Activated naive CD4-positive, alpha-beta T cell treated with anti-CD3 and anti-CD28 coated beads, Interleukin-2, amount 10 ng/mL, durations not matched to agents 7 days and 5 days (primary cell): ENCODE measurements around the gene MYDGF.
A peak's percentile ranks its signal among the peaks of the same experiment; 100 is the strongest.
"Not testable (repeated sequence)": the region's sequence is repeated elsewhere in the genome, so short reads cannot be mapped to it uniquely, and the experiment has no call there.

Source experiments
- CTCF ChIA-PET: fragments of 350-600 bp; sonication (Branson Sonifier 250); formaldehyde crosslinking; loops from one replicate; lab custom pipeline; 2021; ENCODE audit warnings: antibody characterized with exemption; lab: Charles Lee
- DNase-seq: peaks from one replicate; pipeline ENCODE4 v3.0.0-alpha.2; 2020
- H3K27ac Mint-ChIP-seq: one replicate; pipeline ENCODE4 v1.8.0; 2021; ENCODE audit warnings: mild to moderate bottlenecking, moderate library complexity, mixed read lengths
- H3K27me3 Mint-ChIP-seq: one replicate; pipeline ENCODE4 v1.8.0; 2021; ENCODE audit warnings: mild to moderate bottlenecking, mixed read lengths
- H3K36me3 Mint-ChIP-seq: one replicate; pipeline ENCODE4 v1.8.0; 2021; ENCODE audit warnings: mixed read lengths
- H3K4me1 Mint-ChIP-seq: one replicate; pipeline ENCODE4 v1.8.0; 2021; ENCODE audit warnings: mixed read lengths
- H3K4me3 Mint-ChIP-seq: one replicate; pipeline ENCODE4 v1.8.0; 2021; ENCODE audit warnings: mild to moderate bottlenecking, moderate library complexity, mixed read lengths
- H3K9me3 Mint-ChIP-seq: one replicate; pipeline ENCODE4 v1.8.0; 2021; ENCODE audit warnings: mixed read lengths

Gene MYDGF

GRCh38 chr19:4692251-4693077, 22.3 kb upstream of the MYDGF start:
- Mint-ChIP-seq H3K27ac (peak overlapping the region; percentile 28), H3K4me3 (no peak overlapping the region), H3K4me1 (no peaks in the 10 kb centered on the region), H3K36me3 (peaks cover 35% of the 10 kb centered on the region), H3K9me3 (no peaks in the 10 kb centered on the region), H3K27me3 (no peaks in the 10 kb centered on the region)
- no peak for DNase-seq
- CTCF ChIA-PET = no interaction called here

GRCh38 chr19:4691373-4691772, 21.2 kb upstream of the MYDGF start:
- no peaks in the 10 kb centered on the region for H3K4me1 Mint-ChIP-seq
- peaks cover 36% of the 10 kb centered on the region for H3K36me3 Mint-ChIP-seq
- DNase-seq = no peak
- H3K9me3 Mint-ChIP-seq = no peaks in the 10 kb centered on the region
- CTCF ChIA-PET = no interaction called here
- H3K4me3 Mint-ChIP-seq = no peak overlapping the region
- no peak overlapping the region for H3K27ac Mint-ChIP-seq
- H3K27me3 Mint-ChIP-seq = no peaks in the 10 kb centered on the region

- Mint-ChIP-seq H3K4me1 (no peaks in the 10 kb centered on the region), H3K4me3 (no peak overlapping the region), H3K27ac (peak overlapping the region; percentile 17), H3K9me3 (no peaks in the 10 kb centered on the region), H3K36me3 (peaks cover 32% of the 10 kb centered on the region), H3K27me3 (no peaks in the 10 kb centered on the region)
- CTCF ChIA-PET = no interaction called here
- DNase-seq = no peak
Measured at GRCh38 chr19:4690361-4690760, 20.2 kb upstream of the MYDGF start.

- Mint-ChIP-seq H3K4me1 (no peaks in the 10 kb centered on the region), H3K27me3 (no peaks in the 10 kb centered on the region), H3K27ac (no peak overlapping the region), H3K4me3 (no peak overlapping the region), H3K36me3 (peaks cover 27% of the 10 kb centered on the region), H3K9me3 (no peaks in the 10 kb centered on the region)
- CTCF ChIA-PET = no interaction called here
- DNase-seq = no peak
Measured at GRCh38 chr19:4689403-4689802, 19.3 kb upstream of the MYDGF start.

- no peaks in the 10 kb centered on the region for H3K27me3 Mint-ChIP-seq
- DNase-seq = no peak
- no peak overlapping the region for H3K27ac Mint-ChIP-seq
- peaks cover 26% of the 10 kb centered on the region for H3K36me3 Mint-ChIP-seq
- H3K4me1 Mint-ChIP-seq = no peaks in the 10 kb centered on the region
- H3K9me3 Mint-ChIP-seq = no peaks in the 10 kb centered on the region
- no peak overlapping the region for H3K4me3 Mint-ChIP-seq
- CTCF ChIA-PET = no interaction called here
Measured at GRCh38 chr19:4688587-4688986, 18.4 kb upstream of the MYDGF start.

GRCh38 chr19:4687396-4687795, 17.3 kb upstream of the MYDGF start:
- Mint-ChIP-seq H3K9me3 (no peaks in the 10 kb centered on the region), H3K4me1 (no peaks in the 10 kb centered on the region), H3K36me3 (peaks cover 23% of the 10 kb centered on the region), H3K27ac (no peak overlapping the region), H3K27me3 (no peaks in the 10 kb centered on the region), H3K4me3 (no peak overlapping the region)
- DNase-seq = no peak
- CTCF ChIA-PET = no interaction called here

- DNase-seq = no peak
- Mint-ChIP-seq H3K9me3 (no peaks in the 10 kb centered on the region), H3K4me3 (no peak overlapping the region), H3K27ac (no peak overlapping the region), H3K36me3 (peaks cover 22% of the 10 kb centered on the region), H3K27me3 (no peaks in the 10 kb centered on the region), H3K4me1 (no peaks in the 10 kb centered on the region)
- CTCF ChIA-PET = no interaction called here
Measured at GRCh38 chr19:4686700-4687099, 16.6 kb upstream of the MYDGF start.

- no peak overlapping the region for H3K4me3 Mint-ChIP-seq
- H3K36me3 Mint-ChIP-seq = peaks cover 17% of the 10 kb centered on the region
Measured at GRCh38 chr19:4684312-4685095, 14.4 kb upstream of the MYDGF start.

GRCh38 chr19:4682417-4683200, 12.5 kb upstream of the MYDGF start:
- Mint-ChIP-seq H3K36me3 (peaks cover 24% of the 10 kb centered on the region), H3K4me1 (no peaks in the 10 kb centered on the region), H3K4me3 (no peak overlapping the region), H3K9me3 (no peaks in the 10 kb centered on the region), H3K27ac (no peak overlapping the region), H3K27me3 (no peaks in the 10 kb centered on the region)
- CTCF ChIA-PET = no interaction called here
- no peak for DNase-seq

More at GRCh38 chr19:4684312-4685095, 14.4 kb upstream of the MYDGF start:
- Mint-ChIP-seq H3K27me3 (no peaks in the 10 kb centered on the region), H3K9me3 (no peaks in the 10 kb centered on the region), H3K4me1 (no peaks in the 10 kb centered on the region), H3K27ac (peak overlapping the region; percentile 33)
- DNase-seq = no peak
- CTCF ChIA-PET = no interaction called here

- not testable (repeated sequence) for H3K9me3 Mint-ChIP-seq, H3K27ac Mint-ChIP-seq, H3K4me1 Mint-ChIP-seq, H3K27me3 Mint-ChIP-seq, DNase-seq, H3K4me3 Mint-ChIP-seq
- CTCF ChIA-PET = interaction anchor here (0.7 kb wide), 1 partner anchor 113 kb away, joined by 3 read pairs; no protein-coding TSS in a partner anchor
- peaks cover 28% of the 10 kb centered on the region for H3K36me3 Mint-ChIP-seq
Measured at GRCh38 chr19:4680021-4680420, 9.9 kb upstream of the MYDGF start.

GRCh38 chr19:4678881-4679790, 9.0 kb upstream of the MYDGF start:
- no peaks in the 10 kb centered on the region for H3K27me3 Mint-ChIP-seq
- H3K4me1 Mint-ChIP-seq = no peaks in the 10 kb centered on the region
- DNase-seq = peak; percentile 32
- no peaks in the 10 kb centered on the region for H3K9me3 Mint-ChIP-seq
- no peak overlapping the region for H3K4me3 Mint-ChIP-seq
- H3K27ac Mint-ChIP-seq = no peak overlapping the region
- H3K36me3 Mint-ChIP-seq = peaks cover 28% of the 10 kb centered on the region
- CTCF ChIA-PET = no interaction called here

GRCh38 chr19:4676955-4677731, 7.0 kb upstream of the MYDGF start:
- H3K36me3 Mint-ChIP-seq = peaks cover 20% of the 10 kb centered on the region
- DNase-seq = peak; percentile 28
- no peak overlapping the region for H3K27ac Mint-ChIP-seq
- no peaks in the 10 kb centered on the region for H3K27me3 Mint-ChIP-seq
- H3K4me1 Mint-ChIP-seq = no peaks in the 10 kb centered on the region
- no peaks in the 10 kb centered on the region for H3K9me3 Mint-ChIP-seq
- no peak overlapping the region for H3K4me3 Mint-ChIP-seq
- CTCF ChIA-PET = interaction anchor here (0.7 kb wide), 1 partner anchor 48 kb away, joined by 3 read pairs; no protein-coding TSS in a partner anchor

- Mint-ChIP-seq H3K9me3 (no peaks in the 10 kb centered on the region), H3K27ac (no peak overlapping the region), H3K4me3 (no peak overlapping the region), H3K4me1 (no peaks in the 10 kb centered on the region), H3K27me3 (no peaks in the 10 kb centered on the region), H3K36me3 (peaks cover 20% of the 10 kb centered on the region)
- DNase-seq = no peak
- CTCF ChIA-PET = no interaction called here
Measured at GRCh38 chr19:4675346-4675745, 5.2 kb upstream of the MYDGF start.
